T-helper 1 cell treated with Interleukin-12 subunit alpha and Interleukin-12 subunit beta and Interleukin-4 antibody, amounts not matched to agents 30 μg/mL and 1 μg/mL, for 36 hours (primary cell): ENCODE measurements around the gene KIF19.
A peak's percentile ranks its signal among the peaks of the same experiment; 100 is the strongest.
"Not testable (repeated sequence)": the region's sequence is repeated elsewhere in the genome, so short reads cannot be mapped to it uniquely, and the experiment has no call there.

Experiments used
- H3K27ac Mint-ChIP-seq: one replicate; pipeline ENCODE4 v1.8.0; 2021; ENCODE audit warnings: mild to moderate bottlenecking, mixed read lengths
- H3K27me3 Mint-ChIP-seq: one replicate; pipeline ENCODE4 v1.8.0; 2021; ENCODE audit warnings: low read depth, mixed read lengths
- H3K36me3 Mint-ChIP-seq: one replicate; pipeline ENCODE4 v1.8.0; 2021; ENCODE audit warnings: low read depth, mixed read lengths
- H3K4me1 Mint-ChIP-seq: one replicate; pipeline ENCODE4 v1.8.0; 2021; ENCODE audit warnings: low read depth, mixed read lengths
- H3K4me3 Mint-ChIP-seq: one replicate; pipeline ENCODE4 v1.8.0; 2021; ENCODE audit warnings: mild to moderate bottlenecking, moderate library complexity, mixed read lengths
- H3K9me3 Mint-ChIP-seq: one replicate; pipeline ENCODE4 v1.8.0; 2021; ENCODE audit warnings: mixed read lengths

The KIF19 gene

GRCh38 chr17:74325743-74326379, at the start of gene KIF19:
Gene KIF19 (plus strand): TSS chr17:74326226. CDS start chr17:74326350, 124 bp downstream.
- H3K36me3 Mint-ChIP-seq, result no peaks in the 10 kb centered on the region
- no peak within 1 kb of the TSS for H3K27ac Mint-ChIP-seq
- peaks cover 42% of the 10 kb centered on the region for H3K27me3 Mint-ChIP-seq
- peaks cover 14% of the 10 kb centered on the region for H3K4me1 Mint-ChIP-seq
- no peaks in the 10 kb centered on the region for H3K9me3 Mint-ChIP-seq
- H3K4me3 Mint-ChIP-seq, result peak within 1 kb of the TSS; percentile 13

GRCh38 chr17:74276541-74277009, 49.5 kb upstream of the KIF19 start:
- Mint-ChIP-seq H3K36me3 (peaks cover 4% of the 10 kb centered on the region), H3K4me1 (peaks cover 33% of the 10 kb centered on the region), H3K9me3 (no peaks in the 10 kb centered on the region), H3K27ac (peak overlapping the region; percentile 33), H3K27me3 (peaks cover 15% of the 10 kb centered on the region), H3K4me3 (no peak overlapping the region)

GRCh38 chr17:74277935-74278334, 48.1 kb upstream of the KIF19 start:
- Mint-ChIP-seq H3K36me3 (peaks cover 4% of the 10 kb centered on the region), H3K27ac (no peak overlapping the region), H3K4me1 (peaks cover 39% of the 10 kb centered on the region), H3K27me3 (peaks cover 5% of the 10 kb centered on the region), H3K9me3 (no peaks in the 10 kb centered on the region), H3K4me3 (no peak overlapping the region)

- Mint-ChIP-seq H3K27ac (peak overlapping the region; percentile 93), H3K4me3 (peak overlapping the region; percentile 44), H3K4me1 (peaks cover 34% of the 10 kb centered on the region)
- H3K9me3 Mint-ChIP-seq, H3K27me3 Mint-ChIP-seq, H3K36me3 Mint-ChIP-seq: not testable (repeated sequence)
These were observed 46.4 kb upstream of the KIF19 start for GRCh38 chr17:74279617-74280016.

GRCh38 chr17:74280093-74280513, 45.9 kb upstream of the KIF19 start:
- H3K27me3 Mint-ChIP-seq, result no peaks in the 10 kb centered on the region
- H3K4me3 Mint-ChIP-seq, result peak overlapping the region; percentile 44
- peak overlapping the region; percentile 93 for H3K27ac Mint-ChIP-seq
- H3K4me1 Mint-ChIP-seq, result peaks cover 34% of the 10 kb centered on the region
- H3K36me3 Mint-ChIP-seq, result peaks cover 4% of the 10 kb centered on the region
- no peaks in the 10 kb centered on the region for H3K9me3 Mint-ChIP-seq

GRCh38 chr17:74281799-74282198, 44.2 kb upstream of the KIF19 start:
- Mint-ChIP-seq H3K9me3 (no peaks in the 10 kb centered on the region), H3K27ac (peak overlapping the region; percentile 93), H3K27me3 (no peaks in the 10 kb centered on the region), H3K4me1 (peaks cover 37% of the 10 kb centered on the region), H3K36me3 (peaks cover 4% of the 10 kb centered on the region), H3K4me3 (no peak overlapping the region)

GRCh38 chr17:74282274-74282586, 43.8 kb upstream of the KIF19 start:
- H3K4me3 Mint-ChIP-seq, H3K36me3 Mint-ChIP-seq, H3K27me3 Mint-ChIP-seq, H3K9me3 Mint-ChIP-seq: not testable (repeated sequence)
- H3K27ac Mint-ChIP-seq, result peak overlapping the region; percentile 93
- peaks cover 40% of the 10 kb centered on the region for H3K4me1 Mint-ChIP-seq

DNA sequence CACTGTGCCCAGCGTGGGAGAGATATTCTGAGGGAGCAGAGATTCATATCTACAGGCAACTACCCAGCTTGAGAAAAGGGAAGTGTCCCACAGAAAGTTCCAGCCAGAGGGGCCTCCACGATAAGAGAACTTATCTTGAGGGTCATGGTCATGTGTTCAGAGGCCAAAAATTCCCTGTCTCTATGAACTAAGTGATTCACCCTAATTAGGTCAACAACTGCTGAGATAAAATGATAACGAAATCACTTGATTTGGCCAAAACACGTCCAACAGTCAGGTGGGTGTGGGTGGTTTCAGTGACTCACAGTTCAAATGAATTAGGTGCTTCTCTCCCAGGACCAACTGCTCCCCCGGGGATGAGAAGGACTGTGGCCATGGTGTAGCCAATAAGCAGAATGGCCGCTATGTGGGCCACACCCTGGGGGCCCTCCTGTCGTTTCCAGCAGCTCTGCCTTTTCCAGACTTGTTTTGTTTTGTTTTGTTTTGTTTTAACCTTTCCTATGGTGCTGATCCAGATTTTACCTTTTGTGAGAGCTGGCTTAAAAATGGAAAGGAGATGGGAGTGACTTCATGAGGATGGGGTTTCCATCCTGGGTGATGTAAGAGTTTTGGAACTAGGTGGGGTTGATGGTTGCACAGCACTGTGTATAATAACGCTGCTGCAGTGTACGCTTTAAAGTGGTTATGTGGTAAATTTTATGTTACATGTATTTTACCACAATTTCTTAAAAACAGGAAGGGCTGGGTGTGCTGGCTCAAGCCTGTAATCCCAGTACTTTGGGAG, 43.2 kb upstream of the KIF19 start:
- Mint-ChIP-seq H3K4me1 (peaks cover 41% of the 10 kb centered on the region), H3K27me3 (no peaks in the 10 kb centered on the region), H3K36me3 (peaks cover 4% of the 10 kb centered on the region), H3K4me3 (peak overlapping the region; percentile 56), H3K27ac (peak overlapping the region; percentile 93), H3K9me3 (no peaks in the 10 kb centered on the region)

DNA sequence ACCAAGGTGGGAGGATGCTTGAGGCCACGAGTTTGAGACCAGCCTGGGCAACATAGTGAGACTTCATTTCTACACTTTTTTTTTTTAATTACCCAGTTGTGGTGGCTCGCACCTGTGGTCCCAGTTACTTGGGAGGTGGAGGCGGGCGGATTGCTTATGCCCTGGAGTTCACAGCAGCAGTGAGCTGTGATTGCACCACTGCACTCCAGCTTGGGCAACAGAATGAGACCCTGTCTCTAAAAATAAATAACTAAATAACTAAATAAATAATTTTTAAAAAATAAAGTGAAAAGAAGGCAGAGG, 42.7 kb upstream of the KIF19 start:
- H3K36me3 Mint-ChIP-seq, result peaks cover 4% of the 10 kb centered on the region
- H3K4me3 Mint-ChIP-seq, result peak overlapping the region; percentile 56
- H3K27me3 Mint-ChIP-seq, result no peaks in the 10 kb centered on the region

DNA sequence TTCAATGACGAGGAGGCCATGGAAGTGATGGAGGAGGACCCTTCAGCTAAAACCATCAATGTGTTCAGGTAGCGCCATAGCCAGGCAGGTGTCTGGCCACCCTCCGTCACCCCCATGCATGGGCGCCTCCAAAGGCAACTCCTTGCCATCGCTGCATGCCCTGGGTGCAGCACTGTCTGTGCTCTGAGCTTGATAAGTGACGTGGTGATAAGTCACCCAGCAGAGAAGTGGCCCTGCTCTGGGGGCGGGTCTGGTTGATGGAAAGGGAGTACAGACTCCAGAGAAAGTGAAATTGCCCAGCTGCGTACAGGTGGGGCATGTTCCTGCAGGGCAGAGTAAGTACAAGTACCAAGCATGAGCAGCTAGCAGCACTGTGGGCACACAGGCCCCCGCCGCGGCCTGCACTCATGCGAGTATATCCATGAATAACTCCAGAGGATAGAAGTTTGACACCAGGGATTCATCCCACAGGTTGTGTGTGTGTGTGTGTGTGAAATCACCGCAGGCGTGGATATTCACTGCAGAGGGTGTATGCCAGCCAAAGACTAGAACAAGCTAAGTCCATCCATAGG, 38.9 kb upstream of the KIF19 start:
- Mint-ChIP-seq H3K36me3 (no peaks in the 10 kb centered on the region), H3K4me3 (no peak overlapping the region), H3K27ac (peak overlapping the region; percentile 45), H3K9me3 (no peaks in the 10 kb centered on the region), H3K27me3 (no peaks in the 10 kb centered on the region), H3K4me1 (peaks cover 34% of the 10 kb centered on the region)

More for the DNA sequence above, 42.7 kb upstream of the KIF19 start:
- Mint-ChIP-seq H3K27ac (peak overlapping the region; percentile 93), H3K4me1 (peaks cover 40% of the 10 kb centered on the region), H3K9me3 (no peaks in the 10 kb centered on the region)

DNA sequence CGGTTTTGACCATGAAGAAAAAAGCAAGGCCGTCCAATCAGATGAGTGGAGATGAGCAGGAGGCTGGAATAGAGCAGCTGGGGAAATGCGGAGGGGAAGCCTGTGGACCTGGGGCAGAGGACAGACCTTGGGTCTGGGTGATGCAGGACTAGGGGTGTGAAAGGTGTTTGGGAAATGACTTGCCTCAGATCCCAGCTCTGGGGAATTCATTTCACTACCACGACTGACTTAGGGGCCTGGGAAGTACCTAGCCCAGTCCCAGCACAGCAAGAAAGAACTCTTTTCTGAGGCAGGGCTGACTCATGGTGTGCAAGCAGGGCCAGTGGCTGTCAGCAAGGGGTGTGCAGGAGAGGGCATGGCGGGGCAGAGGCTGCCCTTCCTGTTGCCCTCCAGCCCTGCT, 37.2 kb upstream of the KIF19 start:
- no peaks in the 10 kb centered on the region for H3K36me3 Mint-ChIP-seq
- peak overlapping the region; percentile 23 for H3K4me3 Mint-ChIP-seq

GRCh38 chr17:74289688-74290087, 36.3 kb upstream of the KIF19 start:
- Mint-ChIP-seq H3K4me3 (no peak overlapping the region), H3K27me3 (no peaks in the 10 kb centered on the region), H3K36me3 (peaks cover under 1% of the 10 kb centered on the region), H3K27ac (no peak overlapping the region), H3K9me3 (no peaks in the 10 kb centered on the region), H3K4me1 (peaks cover 24% of the 10 kb centered on the region)

More for the DNA sequence above, 37.2 kb upstream of the KIF19 start:
- no peaks in the 10 kb centered on the region for H3K27me3 Mint-ChIP-seq
- no peaks in the 10 kb centered on the region for H3K9me3 Mint-ChIP-seq
- H3K4me1 Mint-ChIP-seq, result peaks cover 26% of the 10 kb centered on the region
- H3K27ac Mint-ChIP-seq, result peak overlapping the region; percentile 49

- H3K36me3 Mint-ChIP-seq, result peaks cover 1% of the 10 kb centered on the region
- no peak overlapping the region for H3K27ac Mint-ChIP-seq
- H3K4me1 Mint-ChIP-seq, result peaks cover 17% of the 10 kb centered on the region
- H3K27me3 Mint-ChIP-seq, result no peaks in the 10 kb centered on the region
- H3K9me3 Mint-ChIP-seq, result no peaks in the 10 kb centered on the region
- no peak overlapping the region for H3K4me3 Mint-ChIP-seq
These were observed 35.7 kb upstream of the KIF19 start for GRCh38 chr17:74290340-74290739.

DNA sequence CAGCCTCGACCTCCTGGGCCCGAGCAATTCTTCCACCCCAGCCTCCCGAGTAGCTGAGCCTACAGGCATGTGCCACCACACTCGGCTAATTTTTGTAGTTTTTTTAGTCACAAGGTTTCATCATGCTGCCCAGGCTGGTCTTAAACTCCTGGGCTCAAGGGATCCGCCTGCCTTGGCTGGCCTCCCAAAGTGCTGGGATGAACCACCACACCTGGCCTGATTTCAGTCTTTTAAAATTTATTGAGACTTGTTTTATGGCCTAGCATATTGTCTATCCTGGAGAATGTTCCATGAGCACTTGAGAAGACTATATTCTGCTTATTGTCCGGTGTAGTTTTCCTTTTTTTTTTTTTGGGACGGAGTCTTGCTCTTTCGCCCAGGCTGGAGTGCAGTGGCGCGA, 33.5 kb upstream of the KIF19 start:
- Mint-ChIP-seq H3K27ac (no peak overlapping the region), H3K4me3 (no peak overlapping the region), H3K4me1 (peaks cover 19% of the 10 kb centered on the region), H3K9me3 (no peaks in the 10 kb centered on the region), H3K36me3 (peaks cover 1% of the 10 kb centered on the region), H3K27me3 (no peaks in the 10 kb centered on the region)
